Cerebellar cortex (tissue), 1 donor: ENCODE measurements around the gene ABHD15.

Experiments used
- DNase-seq: peaks from one replicate; pipeline ENCODE4 v3.0.0-alpha.2; 2015; ENCODE audit warnings: low spot score

ABHD15 gene

GRCh38 chr17:29566473-29567303 is at the start of gene ABHD15:
TSS of gene ABHD15 (minus strand) at chr17:29567037. CDS start at chr17:29566966, 71 bp downstream.
- DNase-seq, result no peak

- peak; percentile 70 for DNase-seq
Observed at GRCh38 chr17:29615492-29616299, 48.9 kb upstream of the ABHD15 start.

GRCh38 chr17:29615048-29615385 is 48.2 kb upstream of the ABHD15 start:
- DNase-seq, result no peak

GRCh38 chr17:29614349-29615047 is 47.7 kb upstream of the ABHD15 start:
- no peak for DNase-seq

GRCh38 chr17:29613856-29614255 is 47.0 kb upstream of the ABHD15 start:
- DNase-seq, result no peak

GRCh38 chr17:29613352-29613837 is 46.6 kb upstream of the ABHD15 start:
- DNase-seq, result peak; percentile 59

GRCh38 chr17:29612404-29613280 is 45.8 kb upstream of the ABHD15 start:
- no peak for DNase-seq

GRCh38 chr17:29612094-29612403 is 45.2 kb upstream of the ABHD15 start:
- DNase-seq, result no peak

GRCh38 chr17:29611351-29612093 is 44.7 kb upstream of the ABHD15 start:
- DNase-seq, result no peak

GRCh38 chr17:29610395-29610794 is 43.6 kb upstream of the ABHD15 start:
- no peak for DNase-seq

- DNase-seq, result no peak
Observed at GRCh38 chr17:29608986-29609385, 42.1 kb upstream of the ABHD15 start.

GRCh38 chr17:29607557-29608195 is 40.8 kb upstream of the ABHD15 start:
- DNase-seq, result no peak

- no peak for DNase-seq
Observed at GRCh38 chr17:29603109-29603674, 36.4 kb upstream of the ABHD15 start.

GRCh38 chr17:29597361-29598172 is 30.7 kb upstream of the ABHD15 start:
- DNase-seq, result peak; percentile 39

GRCh38 chr17:29596811-29597210 is 30.0 kb upstream of the ABHD15 start:
- no peak for DNase-seq

- DNase-seq, result no peak
Observed at GRCh38 chr17:29595943-29596774, 29.3 kb upstream of the ABHD15 start.

GRCh38 chr17:29595107-29595942 is 28.5 kb upstream of the ABHD15 start:
- peak; percentile 23 for DNase-seq
